Measurements from ENCODE around the gene ALKBH7.

The ALKBH7 gene

GRCh38 chr19:6402058-6402457, 29.5 kb downstream of the ALKBH7 start:
- no peak for DNase-seq

GRCh38 chr19:6402837-6403608, 30.4 kb downstream of the ALKBH7 start:
- no peak for DNase-seq

- DNase-seq, result no peak
These were observed 33.8 kb downstream of the ALKBH7 start for GRCh38 chr19:6406401-6406800.

- no peak for DNase-seq
These were observed 36.8 kb downstream of the ALKBH7 start for GRCh38 chr19:6409346-6409745.

GRCh38 chr19:6412061-6412446, 39.5 kb downstream of the ALKBH7 start:
- no peak for DNase-seq

GRCh38 chr19:6412447-6413091, 40.0 kb downstream of the ALKBH7 start:
- DNase-seq, result no peak

GRCh38 chr19:6413291-6413690, 40.7 kb downstream of the ALKBH7 start:
- DNase-seq, result no peak

- no peak for DNase-seq
These were observed 41.4 kb downstream of the ALKBH7 start for GRCh38 chr19:6413721-6414643.

- no peak for DNase-seq
These were observed 42.4 kb downstream of the ALKBH7 start for GRCh38 chr19:6414793-6415590.

GRCh38 chr19:6415591-6416190, 43.1 kb downstream of the ALKBH7 start:
- no peak for DNase-seq

GRCh38 chr19:6416658-6417405, 44.2 kb downstream of the ALKBH7 start:
- DNase-seq, result no peak

GRCh38 chr19:6417713-6418561, 45.3 kb downstream of the ALKBH7 start:
- no peak for DNase-seq

- no peak for DNase-seq
These were observed 46.0 kb downstream of the ALKBH7 start for GRCh38 chr19:6418562-6418932.

- no peak for DNase-seq
These were observed 48.8 kb downstream of the ALKBH7 start for GRCh38 chr19:6421075-6422014.

GRCh38 chr19:6423499-6424194, 51.1 kb downstream of the ALKBH7 start:
- DNase-seq, result no peak

- DNase-seq, result no peak
These were observed 51.8 kb downstream of the ALKBH7 start, which contains the start of gene KHSRP for GRCh38 chr19:6424195-6424938. Gene KHSRP (minus strand): TSS chr19:6424811. CDS start chr19:6424701, 110 bp downstream.
